GM18520 (cell line): ENCODE measurements around the gene AHNAK2.

ENCODE experiments used
- ATAC-seq: cut with Tn5 transposase; IDR thresholded peaks from one replicate; pipeline ENCODE4 v1.9.1; 2021; ENCODE audit not compliant: unreplicated experiment

AHNAK2 gene

DNA sequence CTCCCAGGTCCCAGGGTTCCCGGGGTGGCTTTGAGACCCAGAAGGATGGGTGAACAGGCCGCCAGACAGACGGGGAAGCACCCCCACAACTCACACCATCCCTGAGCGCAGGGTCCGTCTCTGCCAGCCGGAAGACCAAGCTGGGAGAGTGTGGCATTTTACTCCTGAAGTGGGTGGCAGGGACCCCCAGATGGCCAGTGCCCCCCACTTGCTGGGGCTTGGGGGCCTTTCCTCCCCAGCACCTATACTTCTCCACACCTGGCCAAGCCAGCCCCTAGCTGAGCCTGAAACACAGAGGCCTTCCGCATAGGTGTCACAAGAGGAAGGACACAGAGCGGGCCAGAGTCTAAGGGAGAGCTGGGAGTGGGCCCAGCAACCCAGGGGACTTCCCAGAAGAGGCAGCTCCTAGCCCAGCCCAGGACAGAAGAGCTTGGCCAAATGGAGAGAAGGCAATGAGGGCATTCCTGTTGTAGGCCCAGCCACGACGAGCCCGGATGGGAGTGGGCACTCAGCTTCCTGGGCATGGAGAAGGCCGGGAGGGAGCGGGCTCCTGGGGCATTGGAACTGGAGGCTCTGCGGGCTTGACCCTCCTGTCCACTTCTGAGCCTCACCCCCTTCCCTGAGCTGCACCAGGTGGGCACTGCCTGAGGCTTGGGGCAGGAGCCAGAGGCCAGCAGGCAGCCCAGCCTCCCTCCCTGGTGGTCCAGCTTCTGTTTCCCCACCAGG lies 3.3 kb downstream of the AHNAK2 start:
- ATAC-seq, result no peak

DNA sequence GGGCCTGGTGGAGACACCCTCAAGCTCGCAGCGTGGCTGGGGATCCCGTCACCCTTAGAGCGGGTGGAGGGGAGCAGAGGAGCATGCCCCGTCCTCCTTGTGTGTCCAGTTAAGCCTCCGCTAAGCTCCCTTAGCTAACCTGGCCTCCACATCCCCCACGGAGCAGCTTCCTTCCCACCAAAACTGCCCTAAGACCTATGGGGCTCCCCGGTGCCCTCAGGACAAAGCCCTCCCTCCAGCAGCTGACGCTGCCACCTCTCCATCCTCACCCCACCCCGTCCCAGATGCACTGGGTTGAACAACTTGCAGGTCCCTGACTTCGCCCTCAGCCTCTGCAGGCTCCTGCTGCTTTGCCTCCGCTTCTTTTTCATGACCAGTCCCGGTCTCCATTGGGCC lies 4.0 kb downstream of the AHNAK2 start:
- no peak for ATAC-seq

DNA sequence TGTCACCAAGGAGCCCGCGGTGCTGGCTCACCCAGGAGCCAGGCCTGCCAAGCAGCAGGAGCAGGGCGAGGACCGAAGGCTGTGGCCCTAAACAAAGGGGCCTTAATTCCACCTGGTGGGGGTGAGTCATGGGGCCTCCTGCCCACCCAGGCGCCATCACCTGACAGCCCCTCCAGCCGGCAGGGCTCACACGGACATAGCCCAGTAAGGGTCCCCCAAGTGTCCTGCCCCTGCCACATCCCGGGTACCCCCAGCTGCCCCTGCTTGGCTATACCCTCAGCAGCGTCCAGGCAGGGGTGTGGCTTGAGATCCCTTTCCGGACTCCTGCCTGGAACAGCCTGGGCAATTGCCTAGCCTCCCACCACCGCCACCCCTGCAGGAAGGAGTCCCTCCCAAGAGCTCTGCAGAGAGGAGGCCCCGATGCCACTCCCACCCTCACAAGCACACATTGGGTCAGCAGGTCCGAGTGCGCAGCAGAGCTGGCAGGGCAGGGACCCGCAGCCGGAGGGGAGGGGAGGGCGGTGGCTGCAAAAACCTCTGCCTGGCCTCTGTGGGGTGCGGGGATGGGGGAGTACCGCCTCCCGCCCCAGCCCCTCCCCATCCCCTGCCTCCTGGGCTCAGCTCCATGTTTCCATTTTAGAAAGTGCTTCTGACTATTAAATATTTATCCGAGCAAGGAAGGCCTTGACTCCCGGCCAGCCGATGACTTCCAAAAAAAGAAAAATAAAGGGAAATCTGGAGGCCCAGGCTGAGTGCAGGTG lies 4.6 kb downstream of the AHNAK2 start:
- ATAC-seq, result no peak

DNA sequence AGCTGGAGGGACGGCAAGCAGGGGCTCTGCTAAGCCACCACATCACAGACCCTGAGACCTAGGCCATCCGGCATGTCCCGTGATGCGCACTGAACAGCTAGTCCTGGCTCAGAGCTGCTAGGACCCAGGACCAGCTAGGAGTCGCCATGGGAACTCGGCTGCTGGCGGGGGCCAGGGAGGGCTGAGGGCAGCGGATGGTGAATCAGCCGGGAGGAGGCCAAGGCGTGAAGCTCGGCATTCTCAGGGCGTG lies 5.1 kb downstream of the AHNAK2 start:
- ATAC-seq, result no peak

DNA sequence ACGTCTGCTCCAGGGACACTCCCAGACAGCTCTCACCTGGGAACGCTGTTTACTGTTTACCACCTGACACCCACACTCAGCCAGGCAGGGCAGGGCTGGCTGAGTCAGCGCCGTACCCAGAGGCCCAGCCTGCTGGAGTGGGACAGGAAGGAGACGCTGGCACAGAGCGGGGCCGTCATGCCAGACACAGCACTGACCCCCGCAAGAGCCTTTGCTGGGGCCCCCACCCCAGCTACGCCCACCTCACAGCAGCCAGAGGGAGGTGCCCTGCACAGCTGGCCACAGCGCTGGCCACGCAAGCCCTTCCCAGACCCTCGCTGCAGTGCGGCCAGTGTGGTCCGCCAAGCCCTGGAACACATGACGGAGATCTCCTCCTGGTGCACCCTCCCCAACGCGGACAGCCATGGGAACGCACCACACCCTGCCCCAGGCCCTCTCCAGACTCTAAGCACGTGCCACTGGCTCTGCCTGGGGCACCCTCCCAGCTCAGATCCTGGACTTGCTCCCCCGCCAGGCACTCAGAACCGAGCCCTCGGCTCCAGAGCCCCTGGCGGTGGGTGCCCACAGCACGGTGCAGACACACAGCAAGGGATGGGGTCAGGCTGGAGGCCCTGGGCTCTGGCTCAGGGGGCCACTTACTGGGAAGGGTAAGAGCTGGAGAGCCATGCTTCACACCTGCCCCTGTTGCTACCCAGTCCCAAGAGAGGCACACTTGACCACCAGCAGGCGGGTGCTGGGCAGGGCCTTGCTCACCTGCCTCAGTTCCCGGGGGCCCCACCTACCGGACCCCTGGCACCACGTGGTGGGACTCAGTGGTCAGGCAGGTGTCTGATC lies 5.7 kb downstream of the AHNAK2 start:
- ATAC-seq, result no peak

DNA sequence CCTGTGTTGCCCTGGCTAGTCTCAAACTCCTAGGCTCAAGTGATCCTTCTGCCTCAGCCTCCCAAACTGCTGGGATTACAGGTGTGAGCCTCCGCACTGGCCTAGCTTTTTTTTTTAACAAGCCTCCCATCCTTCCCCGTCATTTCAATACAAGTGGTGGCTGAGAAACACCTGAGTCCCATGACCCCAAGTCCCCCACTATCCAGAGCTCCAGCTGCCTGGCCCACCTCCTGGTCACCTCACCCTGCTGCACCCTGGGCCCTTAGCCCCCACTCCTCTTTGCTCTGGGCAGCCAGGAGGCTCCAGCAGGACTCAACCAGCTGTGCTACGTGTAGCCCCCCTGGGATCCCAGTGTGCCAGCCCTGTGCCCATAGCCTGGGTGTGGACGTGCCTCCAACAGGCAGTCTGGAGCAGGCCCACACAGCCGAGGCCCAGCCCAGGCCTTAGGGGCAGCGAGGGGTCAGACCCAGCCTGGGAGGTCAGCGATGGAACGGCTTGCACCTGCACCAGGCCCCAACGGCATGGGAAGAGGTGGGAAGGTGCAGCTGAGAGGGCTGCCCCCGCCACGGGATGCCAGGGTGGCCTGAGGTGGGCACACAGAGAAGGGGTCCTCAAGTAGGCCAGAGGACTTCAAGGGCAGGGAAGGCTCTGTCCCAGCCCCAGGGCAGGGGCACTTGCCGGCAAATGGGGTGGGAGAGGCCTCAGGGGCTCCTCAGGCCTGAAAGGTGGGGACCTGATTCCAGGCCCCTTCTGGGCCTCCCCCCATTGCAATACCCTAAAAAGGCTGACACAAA lies 6.5 kb downstream of the AHNAK2 start:
- ATAC-seq, result no peak

DNA sequence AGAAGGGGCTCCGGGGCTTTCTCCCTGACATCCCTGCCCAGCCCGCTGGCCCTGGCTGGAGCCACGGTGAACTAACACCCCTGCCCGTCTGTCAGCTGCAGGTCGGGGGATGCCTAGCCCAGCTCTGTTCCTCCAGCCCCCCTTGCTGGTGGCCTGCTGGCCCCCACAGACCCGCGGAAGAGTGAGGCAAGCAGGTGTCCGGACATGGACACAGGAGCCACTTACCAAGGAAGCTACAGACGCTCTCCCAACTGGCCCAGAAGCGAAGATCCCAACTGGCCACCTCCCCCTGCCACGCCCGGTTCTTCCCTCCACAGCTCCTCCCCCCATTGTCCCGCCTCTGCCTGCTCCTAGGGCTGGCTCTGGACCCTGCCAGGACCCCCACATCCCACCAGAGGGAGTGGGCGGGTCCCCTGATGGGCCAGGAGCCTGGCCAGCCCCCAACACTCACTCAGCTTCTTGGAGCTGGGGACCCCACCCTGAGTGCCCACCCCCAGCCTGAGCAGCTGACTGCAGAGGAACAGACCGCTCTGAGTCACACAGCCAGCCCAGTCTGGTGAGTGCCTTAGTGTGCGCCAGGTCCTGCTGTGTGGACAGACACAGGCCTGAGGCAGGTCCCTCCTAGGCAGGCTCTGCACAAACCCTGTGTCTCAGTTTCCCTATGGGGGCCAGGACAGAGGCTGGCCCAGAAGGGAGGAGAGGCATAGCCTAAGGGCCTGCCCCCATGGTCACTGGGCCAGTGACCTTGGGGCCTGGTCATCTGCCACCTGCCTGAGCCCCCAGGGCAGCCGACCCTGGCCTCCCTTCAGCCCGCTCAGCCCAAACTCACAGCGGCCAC lies 7.7 kb downstream of the AHNAK2 start:
- no peak for ATAC-seq

DNA sequence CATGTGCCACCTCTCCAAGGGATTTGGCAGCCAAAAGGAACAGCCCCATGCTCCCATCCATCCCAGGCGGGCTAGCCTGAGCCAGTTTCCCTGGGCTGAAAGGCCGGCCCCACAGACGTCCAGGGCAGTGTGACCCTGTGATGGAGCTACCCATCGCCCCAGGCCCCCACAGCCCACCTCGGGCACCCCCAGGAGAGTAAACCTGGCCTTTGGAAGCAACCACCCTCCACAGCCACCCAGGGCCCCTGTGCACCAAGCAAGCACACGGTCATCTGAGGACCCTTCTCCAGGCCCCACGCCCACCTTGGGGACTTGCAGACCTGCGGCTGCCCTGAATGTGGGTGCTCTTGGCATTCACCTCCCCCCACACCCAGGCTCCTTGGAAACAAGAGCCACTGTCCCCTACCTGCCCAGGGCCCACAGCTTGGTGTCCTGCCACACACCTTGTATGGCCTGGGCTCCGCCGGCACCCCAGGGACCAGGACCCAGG lies 8.4 kb downstream of the AHNAK2 start:
- ATAC-seq, result no peak

DNA sequence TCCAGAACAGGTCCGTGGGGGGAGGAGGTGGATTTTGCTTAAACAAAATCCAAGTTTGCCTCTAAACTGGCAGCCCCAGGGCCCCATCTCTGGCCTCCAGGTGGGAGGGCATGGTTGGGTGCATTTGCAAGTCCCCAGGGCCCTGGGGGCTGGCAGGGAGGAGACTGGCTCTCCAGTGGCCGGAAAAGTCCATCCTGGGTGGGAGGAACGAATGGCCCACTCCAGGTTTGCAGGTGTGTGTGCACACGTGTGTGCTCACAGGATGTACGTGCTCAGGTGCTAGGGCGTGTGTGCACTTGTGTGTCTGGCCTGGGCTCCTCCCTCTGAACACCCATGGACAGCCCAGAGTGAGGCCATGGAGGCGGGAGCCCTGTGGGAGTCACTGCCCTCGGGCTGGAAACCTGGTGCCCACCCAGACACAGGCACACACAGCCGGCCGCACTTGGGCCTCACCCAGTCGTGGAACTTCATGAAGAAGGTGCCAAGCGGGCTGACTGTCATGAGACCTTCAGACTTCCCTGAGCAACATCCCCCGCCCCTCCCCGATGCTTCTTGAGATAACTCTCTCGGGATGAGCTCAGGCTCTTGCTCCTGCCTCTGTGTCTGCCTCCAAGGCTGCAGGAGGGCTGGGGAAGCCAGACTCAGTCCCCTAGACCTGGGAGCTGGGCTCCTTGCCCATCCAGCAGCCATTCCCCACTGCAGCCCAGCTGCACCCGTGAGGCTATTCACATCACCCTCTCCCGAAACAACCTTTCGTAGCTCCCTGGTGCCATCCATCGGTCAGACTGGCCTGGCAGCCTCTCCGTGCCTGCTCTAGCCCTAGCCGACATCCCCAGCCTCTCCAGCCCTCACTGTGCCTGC lies 9.4 kb downstream of the AHNAK2 start:
- ATAC-seq, result no peak

DNA sequence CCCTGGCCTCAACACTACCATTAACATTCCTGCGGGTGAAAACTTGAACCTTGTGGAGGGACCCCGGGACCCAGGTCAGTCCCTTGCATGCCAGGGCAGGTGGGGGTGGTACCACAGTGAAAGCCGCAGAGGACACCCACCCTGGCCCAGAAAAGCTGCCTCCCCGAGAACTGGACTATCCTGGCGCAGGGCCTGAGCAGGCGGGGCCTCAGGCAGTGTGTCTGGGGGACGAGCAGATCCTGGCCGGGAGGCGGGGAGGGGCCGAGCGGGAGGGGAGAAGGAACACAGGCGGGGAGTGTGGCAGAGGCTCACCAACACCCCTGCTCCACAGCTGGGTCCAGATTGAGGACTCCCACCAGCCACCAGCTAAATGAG lies 10.0 kb downstream of the AHNAK2 start:
- ATAC-seq, result no peak

DNA sequence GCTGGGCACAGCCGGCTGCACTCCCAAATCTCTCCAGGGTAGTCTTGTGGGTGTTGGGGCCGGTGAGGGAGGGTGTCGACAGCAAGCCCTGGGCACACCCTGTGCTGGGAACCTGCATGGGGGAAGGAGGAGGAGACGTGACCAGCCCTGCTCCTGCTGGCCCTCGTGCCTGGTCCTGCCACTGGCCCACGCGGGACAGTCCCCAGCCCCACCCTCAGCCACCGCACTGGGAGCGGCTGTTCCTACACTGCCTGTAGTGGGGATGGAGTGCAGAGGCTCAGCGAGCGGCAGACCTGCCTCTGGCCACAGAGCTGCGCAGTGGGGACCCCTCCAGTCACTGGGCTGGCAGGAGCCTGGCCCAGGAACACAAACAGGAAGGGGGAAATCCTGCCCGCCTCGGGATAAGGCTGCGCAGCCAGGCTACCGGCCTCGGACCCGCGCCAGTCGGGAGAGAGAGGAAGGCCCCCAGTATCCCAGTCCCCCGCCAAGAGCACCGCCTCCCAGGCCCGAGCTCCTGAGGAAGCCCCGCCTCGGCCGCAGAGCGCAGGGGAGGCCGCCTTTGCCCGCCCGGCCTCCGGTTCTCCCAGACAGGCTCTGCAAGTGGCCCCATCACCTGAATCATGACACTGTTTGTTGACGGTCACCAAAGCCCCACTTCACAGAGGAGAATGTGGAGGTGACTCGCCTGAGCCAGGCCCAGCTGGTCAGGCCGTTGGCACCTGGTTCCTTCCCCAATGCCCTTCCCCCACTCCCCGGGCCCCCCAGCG lies 10.6 kb downstream of the AHNAK2 start:
- ATAC-seq, result no peak

DNA sequence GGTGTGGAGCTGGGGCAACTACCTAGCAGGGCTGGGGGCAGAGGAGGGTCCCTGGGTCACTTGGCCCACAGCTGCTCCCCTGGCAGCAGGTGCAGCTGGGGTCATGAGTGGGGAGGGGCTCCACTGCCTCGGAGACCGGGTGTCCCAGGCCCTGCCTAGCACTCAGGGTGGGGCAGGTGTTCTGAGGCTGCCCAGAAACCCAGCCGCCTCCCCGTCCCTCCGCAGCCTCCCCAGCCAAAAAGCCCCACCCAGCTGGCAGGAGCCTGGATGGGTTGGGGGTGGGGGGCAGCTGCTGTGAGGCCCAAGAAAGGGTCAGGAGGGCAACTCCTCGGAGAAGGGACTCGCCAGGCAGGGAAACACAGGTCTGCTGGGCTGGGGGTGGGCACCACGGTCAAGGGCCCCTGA lies 11.2 kb downstream of the AHNAK2 start:
- no peak for ATAC-seq

DNA sequence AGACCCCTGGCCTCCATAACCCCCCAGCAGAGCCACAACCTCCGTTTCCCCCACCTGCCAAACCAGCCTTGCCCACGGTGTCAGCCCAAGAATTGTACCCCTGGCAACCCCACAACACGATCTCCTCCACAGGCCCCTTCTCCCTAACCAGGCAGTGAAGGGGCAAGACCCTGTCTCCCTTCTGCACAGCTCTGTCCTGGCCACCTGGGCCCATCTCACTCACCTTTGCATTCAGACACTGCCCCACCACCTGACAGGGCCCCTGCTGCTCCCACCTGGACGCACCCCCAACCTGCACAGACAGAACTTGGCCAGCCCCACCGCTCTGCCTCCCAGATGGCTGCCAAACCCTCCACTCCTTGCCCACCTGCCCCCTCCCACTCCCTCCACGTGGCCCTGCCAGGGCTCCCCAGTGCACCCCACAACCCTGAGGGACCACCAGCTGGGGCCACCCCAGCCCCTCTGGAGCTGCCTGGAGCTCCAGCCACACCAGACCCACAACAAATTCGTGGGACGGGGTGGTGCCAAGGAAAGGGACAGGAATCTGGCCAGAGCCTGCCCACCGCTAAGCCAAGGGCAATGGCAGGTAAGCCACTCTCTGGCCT lies 11.8 kb downstream of the AHNAK2 start:
- no peak for ATAC-seq

DNA sequence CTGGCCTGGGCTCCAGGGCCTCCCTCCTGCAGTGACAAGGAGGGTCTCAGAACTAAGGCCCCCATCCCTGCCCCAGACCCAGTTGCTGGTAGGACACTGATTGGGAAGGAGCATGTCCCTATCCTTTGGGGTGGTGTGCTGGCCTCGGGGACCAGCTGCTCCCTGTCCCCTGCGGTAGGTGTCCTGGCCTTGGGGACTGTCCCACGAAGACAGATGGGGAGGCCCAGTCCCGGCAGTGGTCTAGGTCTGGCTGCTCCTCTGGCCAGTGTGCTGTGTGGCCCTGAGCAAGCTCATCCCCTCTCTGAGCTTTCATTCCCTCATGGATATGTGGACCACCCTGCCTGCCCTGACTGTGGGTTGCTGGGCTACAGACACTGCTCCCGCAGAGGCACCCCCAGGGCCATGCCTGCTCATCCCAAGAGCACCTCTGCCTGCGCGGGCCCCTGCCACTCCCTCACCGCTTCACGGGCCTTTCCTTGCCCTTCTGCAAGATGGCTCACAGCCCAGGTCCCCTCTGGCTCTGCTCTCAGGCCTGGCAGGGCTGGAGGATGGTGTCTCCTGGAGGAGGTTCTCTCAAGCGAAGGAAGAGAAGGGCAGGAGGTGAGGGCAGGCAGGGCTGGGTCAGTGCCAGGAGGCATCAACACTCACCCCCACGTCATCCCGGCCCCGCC lies 12.5 kb downstream of the AHNAK2 start:
- ATAC-seq, result no peak

DNA sequence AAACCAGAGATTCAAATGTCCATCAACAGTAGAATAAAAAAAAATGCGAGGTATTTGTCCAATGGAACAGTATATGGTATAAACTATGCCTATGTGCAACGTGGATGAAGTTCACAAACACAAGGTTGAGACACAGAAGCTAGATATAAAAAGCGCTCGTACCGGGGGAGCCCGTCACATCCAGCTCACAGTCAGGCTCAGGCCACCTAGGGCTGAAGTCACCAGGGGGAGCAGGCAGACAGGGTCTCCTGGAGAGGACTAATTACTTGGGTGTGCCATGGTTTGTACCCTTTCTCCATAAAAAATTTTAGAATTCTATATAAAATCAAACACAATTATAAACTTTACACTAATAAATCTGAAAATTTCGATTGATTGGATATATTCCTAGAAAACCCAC lies 13.6 kb downstream of the AHNAK2 start:
- no peak for ATAC-seq

DNA sequence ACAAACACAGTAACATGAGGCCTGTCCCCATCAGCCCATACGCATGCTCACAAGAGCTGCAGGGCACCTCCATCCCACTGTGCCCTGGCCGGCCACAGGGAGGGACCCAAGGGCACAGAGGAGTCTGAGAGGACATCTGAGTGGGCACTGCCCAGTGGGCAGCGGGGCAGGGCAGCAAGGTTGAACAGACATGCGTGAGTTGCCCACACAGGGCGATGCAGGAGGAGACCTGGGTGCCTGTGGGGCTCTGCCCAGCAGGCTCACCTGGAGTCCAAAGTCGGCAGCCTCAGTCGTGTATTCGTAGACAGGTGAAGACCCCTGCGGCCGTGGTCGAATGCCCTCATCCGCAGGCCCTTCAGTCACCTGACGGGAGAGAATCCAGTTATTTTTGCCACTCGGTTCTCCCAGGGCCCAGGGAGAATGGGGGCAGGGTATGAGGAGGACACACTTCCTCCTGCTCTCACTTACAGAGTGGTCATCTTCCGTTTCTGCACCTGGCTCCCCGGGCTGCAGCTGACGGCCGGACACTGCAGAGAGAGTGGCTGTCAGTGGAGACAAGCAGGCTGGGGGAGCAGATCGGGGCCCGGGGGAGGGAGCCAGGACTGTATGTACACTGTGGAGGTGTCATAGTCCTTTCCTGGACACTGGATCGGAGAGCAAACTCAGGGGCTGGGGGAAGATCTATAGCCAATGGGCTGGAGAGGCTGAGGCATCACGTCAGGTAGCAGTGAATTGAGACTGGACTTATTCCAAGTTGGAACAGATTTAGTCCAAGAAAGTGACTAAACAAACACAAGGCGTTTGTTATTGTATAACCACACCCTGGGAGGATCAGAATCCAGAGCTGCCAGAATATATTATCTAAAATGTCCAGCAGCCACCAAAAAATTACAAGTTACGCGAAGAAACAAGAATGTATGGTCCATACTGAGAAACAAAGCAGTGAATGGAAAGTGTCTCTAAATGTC lies 20.7 kb downstream of the AHNAK2 start:
- no peak for ATAC-seq
